ENCODE data around the gene AKT1S1. TPM values are rescaled to one million over a fixed set of nuclear protein-coding genes. Genes with fewer than 3 reads are reported as not detected.

AKT1S1 gene
- total RNA-seq, 2 experiments from 2014 or later = 7.3 to 19.8 TPM

DNA sequence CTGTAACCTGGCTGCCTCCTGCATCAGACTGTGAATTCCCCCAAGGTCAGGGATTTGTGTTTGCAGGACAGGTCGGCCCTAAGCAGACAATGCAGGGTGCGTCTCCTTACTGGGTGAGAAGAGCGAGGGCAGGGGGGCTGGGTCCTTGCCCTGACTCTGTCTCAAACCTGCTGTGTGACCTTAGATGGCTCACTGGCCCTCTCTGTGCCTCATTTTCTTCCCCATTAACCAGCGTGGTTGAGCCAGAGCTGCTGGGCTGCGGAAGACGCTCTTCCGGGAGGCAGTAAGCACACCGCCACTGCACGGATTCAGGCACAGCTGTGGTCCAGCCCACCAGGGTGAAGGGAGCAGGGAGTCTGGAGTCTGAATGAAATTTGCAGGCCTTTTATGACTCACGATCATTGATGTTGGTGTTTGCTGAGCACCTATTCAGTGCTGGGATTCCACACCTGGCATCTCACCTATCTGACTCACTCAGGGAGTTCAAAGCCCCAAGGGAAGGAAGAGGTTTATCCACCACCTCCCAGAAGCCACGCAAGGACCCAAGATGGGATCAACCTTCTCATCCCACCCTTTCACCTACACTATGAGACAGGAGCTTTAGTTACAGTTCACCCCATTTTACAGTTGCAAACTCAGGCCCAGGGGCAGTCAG is 2.5 kb downstream of the AKT1S1 start:
- ChIA-PET CTCF (ENCODE audit: unreplicated experiment) (no interaction called here), POLR2A (no interaction called here)
- no peaks in the 10 kb centered on the region for H3K9me2 ChIP-seq (ENCODE audit: insufficient read depth, low read length)
- H3K9me3 ChIP-seq (ENCODE audit: low read length) = no peaks in the 10 kb centered on the region
- H3K4me2 ChIP-seq (ENCODE audit: low read length) = peak overlapping the region; percentile 93
- TF ChIP-seq CTCF (conservative IDR thresholded peaks at IDR 0.05; ENCODE audit: low read length) (no peak), EZH2phosphoT487 (IDR thresholded peaks at IDR 0.05; ENCODE audit: borderline replicate concordance, low read depth, low read length) (no peak)
- H2AFZ ChIP-seq (ENCODE audit: low read length) = no peak overlapping the region
- H3K79me2 ChIP-seq (ENCODE audit: insufficient read depth, low read depth, low read length) = peaks cover 13% of the 10 kb centered on the region; the same call in 1 of the 2 replicates
- H3K4me1 ChIP-seq (ENCODE audit: insufficient read depth, low read length, poor library complexity, severe bottlenecking) = peaks cover 42% of the 10 kb centered on the region
- no peak for DNase-seq (ENCODE audit: low spot score)
- peak overlapping the region; percentile 90 for H3K4me3 ChIP-seq (ENCODE audit: low read depth, low read length, poor library complexity, severe bottlenecking)
- no peak overlapping the region for H3K27ac ChIP-seq (ENCODE audit: low read depth, low read length, poor library complexity, severe bottlenecking)
- no TSS peak for BruUV-seq (replicated peaks)
- H4K20me1 ChIP-seq (ENCODE audit: insufficient read depth, low read length) = no peaks in the 10 kb centered on the region
- H3K36me3 ChIP-seq (ENCODE audit: insufficient read depth, low read length) = peaks cover 11% of the 10 kb centered on the region; the same call in 1 of the 2 replicates
- intact Hi-C loops (cut with micrococcal nuclease; ENCODE audit: unreplicated experiment) = loop anchor here (5.0 kb wide), 1 partner anchor 282 kb away; the partner anchor contains the start of gene PRR12

DNA sequence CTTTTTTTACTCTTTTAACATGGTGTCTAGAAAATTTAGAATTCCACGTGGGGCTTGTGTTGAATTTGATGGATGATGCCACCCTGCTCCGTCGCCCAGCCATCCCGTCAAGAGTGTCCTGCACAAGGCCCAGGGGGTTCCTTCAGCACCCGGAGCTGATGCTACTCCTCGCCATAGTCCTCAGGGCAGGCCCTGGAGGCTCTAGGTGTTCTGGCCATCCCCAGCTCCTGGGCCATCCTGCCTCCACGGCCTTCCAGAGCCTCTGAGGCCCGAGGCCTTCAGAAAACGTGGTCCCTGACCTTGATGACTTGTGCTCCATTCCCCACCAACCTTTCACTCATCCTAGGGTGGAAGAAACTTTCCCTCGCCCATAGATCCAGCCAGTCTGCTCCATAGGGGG is 3.3 kb downstream of the AKT1S1 start:
- H3K36me3 ChIP-seq (ENCODE audit: insufficient read depth, low read length) = peaks cover 11% of the 10 kb centered on the region; the same call in 1 of the 2 replicates
- POLR2A ChIA-PET = no interaction called here
- H3K4me3 ChIP-seq (ENCODE audit: low read depth, low read length, poor library complexity, severe bottlenecking) = no peak overlapping the region
- CTCF ChIA-PET (ENCODE audit: unreplicated experiment) = no interaction called here
- no peak for DNase-seq (ENCODE audit: low spot score)
- no peak overlapping the region for H3K4me2 ChIP-seq (ENCODE audit: low read length)
- intact Hi-C loops (cut with micrococcal nuclease; ENCODE audit: unreplicated experiment) = no loop called here
- no TSS peak for BruUV-seq (replicated peaks)
- H3K79me2 ChIP-seq (ENCODE audit: insufficient read depth, low read depth, low read length) = peaks cover 13% of the 10 kb centered on the region; the same call in 1 of the 2 replicates
- no peaks in the 10 kb centered on the region for H3K9me2 ChIP-seq (ENCODE audit: insufficient read depth, low read length)
- no peaks in the 10 kb centered on the region for H3K9me3 ChIP-seq (ENCODE audit: low read length)
- no peaks in the 10 kb centered on the region for H4K20me1 ChIP-seq (ENCODE audit: insufficient read depth, low read length)
- no peak for TF ChIP-seq EZH2phosphoT487 (IDR thresholded peaks at IDR 0.05; ENCODE audit: borderline replicate concordance, low read depth, low read length)
- no peak for TF ChIP-seq CTCF (conservative IDR thresholded peaks at IDR 0.05; ENCODE audit: low read length)
- H3K27ac ChIP-seq (ENCODE audit: low read depth, low read length, poor library complexity, severe bottlenecking) = no peak overlapping the region
- no peak overlapping the region for H2AFZ ChIP-seq (ENCODE audit: low read length)
- H3K4me1 ChIP-seq (ENCODE audit: insufficient read depth, low read length, poor library complexity, severe bottlenecking) = peaks cover 37% of the 10 kb centered on the region

- Histone ChIP-seq H3K4me2 (ENCODE audit: low read length) (no peak overlapping the region), H3K9me3 (ENCODE audit: low read length) (no peaks in the 10 kb centered on the region), H3K79me2 (ENCODE audit: insufficient read depth, low read depth, low read length) (peaks cover 13% of the 10 kb centered on the region; the same call in 1 of the 2 replicates), H3K36me3 (ENCODE audit: insufficient read depth, low read length) (peaks cover 11% of the 10 kb centered on the region; the same call in 1 of the 2 replicates), H4K20me1 (ENCODE audit: insufficient read depth, low read length) (no peaks in the 10 kb centered on the region), H2AFZ (ENCODE audit: low read length) (no peak overlapping the region), H3K9me2 (ENCODE audit: insufficient read depth, low read length) (no peaks in the 10 kb centered on the region), H3K4me3 (ENCODE audit: low read depth, low read length, poor library complexity, severe bottlenecking) (no peak overlapping the region), H3K4me1 (ENCODE audit: insufficient read depth, low read length, poor library complexity, severe bottlenecking) (peaks cover 37% of the 10 kb centered on the region), H3K27ac (ENCODE audit: low read depth, low read length, poor library complexity, severe bottlenecking) (no peak overlapping the region)
- TF ChIP-seq EZH2phosphoT487 (IDR thresholded peaks at IDR 0.05; ENCODE audit: borderline replicate concordance, low read depth, low read length) (no peak), CTCF (conservative IDR thresholded peaks at IDR 0.05; ENCODE audit: low read length) (no peak)
- CTCF ChIA-PET (ENCODE audit: unreplicated experiment) = no interaction called here
- intact Hi-C loops (cut with micrococcal nuclease; ENCODE audit: unreplicated experiment) = no loop called here
- no peak for DNase-seq (ENCODE audit: low spot score)
- BruUV-seq (replicated peaks) = no TSS peak
- POLR2A ChIA-PET = interaction anchor here (0.5 kb wide), 1 partner anchor 778 kb away, joined by 4 read pairs; no protein-coding TSS in a partner anchor
These were observed 4.0 kb downstream of the AKT1S1 start for GRCh38 chr19:49873129-49873521.
